Glomerular visceral epithelial cell (primary cell): ENCODE results near the gene CNFN.

ENCODE experiments used
- DNase-seq: peaks from one replicate; pipeline ENCODE4 v3.0.0-alpha.2; 2016; ENCODE audit errors: extremely low spot score

Gene CNFN, protein sequence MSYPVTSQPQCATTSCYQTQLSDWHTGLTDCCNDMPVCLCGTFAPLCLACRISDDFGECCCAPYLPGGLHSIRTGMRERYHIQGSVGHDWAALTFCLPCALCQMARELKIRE

DNA sequence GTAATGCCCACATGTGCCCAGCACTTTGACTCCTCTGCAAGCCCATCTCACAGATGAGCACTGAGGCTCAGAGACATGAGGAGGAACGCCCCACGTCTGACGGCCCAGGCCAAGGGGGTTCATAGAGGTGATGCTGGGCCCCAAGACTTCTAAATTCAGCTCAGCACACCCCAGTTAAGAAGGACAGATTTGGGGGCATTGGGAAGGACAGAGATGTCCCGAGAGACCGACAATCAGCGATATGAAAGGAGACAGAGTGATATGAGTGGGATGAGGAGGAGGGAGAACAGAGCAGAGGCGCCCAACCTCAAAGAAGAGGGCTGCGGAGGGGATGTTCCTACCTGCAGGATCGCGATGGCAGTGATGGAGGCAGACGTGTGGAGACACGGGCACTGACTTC lies at the start of gene CNFN:
Gene CNFN (minus strand): TSS at position 399 of the 400 bp plus-strand sequence. CDS start 1,260 bp downstream, outside the sequence.
- DNase-seq, result no peak

DNA sequence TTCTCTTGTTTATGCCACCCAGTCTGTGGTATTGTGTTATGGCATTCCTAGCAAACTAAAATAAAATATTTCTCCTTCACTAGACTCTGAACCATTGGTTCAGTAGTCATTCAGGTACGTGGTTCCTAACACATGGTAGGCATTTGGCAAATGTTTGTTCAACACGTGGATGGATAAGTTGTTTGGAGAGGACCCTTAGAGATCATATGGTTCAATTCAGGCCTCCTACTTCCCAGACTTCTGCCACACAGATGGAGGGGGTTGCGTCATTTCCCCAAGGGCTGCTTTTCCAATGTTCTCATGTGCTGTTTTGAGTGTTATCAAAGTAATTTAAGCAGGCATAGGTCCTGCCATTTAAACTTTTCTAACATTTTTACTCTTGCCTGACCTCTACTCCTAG lies 45.9 kb upstream of the CNFN start:
- DNase-seq, result no peak

DNA sequence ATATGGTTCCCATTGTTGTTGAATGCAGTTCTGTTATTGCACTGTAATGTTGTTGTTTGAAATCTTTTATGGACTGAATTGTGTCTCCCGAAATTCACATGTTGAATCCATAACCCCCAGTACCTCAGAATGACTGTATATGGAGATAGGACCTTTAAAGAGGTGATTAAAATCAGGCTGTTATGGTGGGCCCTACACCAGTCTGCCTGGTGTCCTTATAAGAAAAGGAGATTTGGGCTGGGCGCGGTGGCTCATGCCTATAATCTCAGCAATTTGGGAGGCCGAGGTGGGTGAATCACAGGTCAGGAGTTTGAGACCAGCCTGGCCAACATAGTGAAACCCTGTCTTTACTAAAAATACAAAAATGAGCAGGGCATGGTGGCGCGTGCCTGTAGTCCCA lies 45.2 kb upstream of the CNFN start:
- no peak for DNase-seq

DNA sequence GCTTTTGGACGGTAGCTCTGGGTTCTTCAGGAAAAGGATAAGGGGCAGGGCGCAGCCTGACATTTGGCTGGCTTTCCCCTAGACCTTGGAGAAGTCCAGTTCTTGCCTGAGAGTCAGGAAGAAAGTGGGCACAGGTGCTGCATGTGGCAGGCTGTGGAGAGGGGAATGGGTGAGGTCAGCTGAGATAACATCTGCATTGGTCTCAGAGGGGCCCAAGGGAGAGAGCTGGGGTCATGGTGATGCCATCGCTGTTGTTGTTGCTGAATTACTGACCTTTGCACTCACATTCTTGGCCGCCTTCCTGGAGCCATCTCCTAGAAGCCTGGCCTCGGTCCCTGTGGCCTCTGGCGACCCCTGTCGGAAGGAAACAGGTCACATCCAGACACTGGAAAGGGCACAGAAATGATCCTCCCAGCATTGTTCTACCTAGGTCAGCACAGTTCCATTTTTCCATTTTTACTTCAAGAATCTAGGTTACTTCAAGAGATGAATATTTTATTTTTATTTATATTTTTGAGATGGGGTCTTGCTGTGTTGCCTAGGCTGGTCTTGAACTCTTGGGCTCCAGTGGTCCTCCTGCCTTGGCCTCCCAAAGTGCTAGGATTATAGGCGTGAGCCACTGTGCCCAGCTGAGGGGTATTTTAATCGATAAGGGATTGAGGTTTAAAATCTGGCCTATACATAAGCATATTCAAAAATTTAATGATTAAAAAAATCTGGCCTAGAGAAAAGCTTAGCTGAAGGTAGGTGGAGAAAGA lies 43.6 kb upstream of the CNFN start:
- peak; percentile 63 for DNase-seq

DNA sequence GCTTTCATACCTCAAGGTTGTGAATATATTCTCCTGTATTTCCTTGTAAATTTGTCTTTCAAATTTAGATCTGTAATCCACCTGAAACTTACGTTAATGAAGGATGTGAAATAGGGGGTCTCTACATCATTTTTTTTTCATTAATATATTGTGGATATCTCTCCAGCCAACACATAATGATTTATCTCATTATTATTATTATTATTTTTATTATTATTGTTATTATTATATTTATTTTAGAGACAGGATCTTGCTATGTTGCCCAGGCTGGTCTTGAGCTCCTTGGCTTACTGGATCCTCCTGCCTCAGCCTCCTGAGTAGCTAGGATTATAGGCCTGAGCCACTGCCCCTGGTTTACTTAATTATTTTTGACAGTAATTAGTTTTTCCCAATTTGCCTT lies 41.4 kb upstream of the CNFN start:
- DNase-seq, result no peak

DNA sequence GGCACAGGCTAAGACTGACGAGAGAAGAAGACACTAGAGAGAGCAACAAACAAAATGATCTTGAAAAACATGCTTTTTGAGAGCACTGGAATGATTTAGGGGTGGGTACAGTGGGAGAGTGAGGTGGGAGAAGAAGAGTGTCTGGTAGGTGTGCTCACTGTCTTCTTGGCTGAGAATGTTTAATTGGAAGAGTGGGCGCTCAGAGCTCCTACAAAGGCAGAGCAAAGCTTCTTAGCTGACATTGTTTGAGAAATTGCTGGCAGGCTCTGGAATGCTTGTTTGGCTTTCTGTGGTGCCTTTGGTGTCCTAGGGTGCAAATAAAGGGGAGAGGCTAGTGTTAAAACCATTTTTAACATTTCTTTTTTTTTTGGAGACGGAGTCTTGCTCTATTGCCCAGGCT lies 38.6 kb upstream of the CNFN start:
- no peak for DNase-seq

DNA sequence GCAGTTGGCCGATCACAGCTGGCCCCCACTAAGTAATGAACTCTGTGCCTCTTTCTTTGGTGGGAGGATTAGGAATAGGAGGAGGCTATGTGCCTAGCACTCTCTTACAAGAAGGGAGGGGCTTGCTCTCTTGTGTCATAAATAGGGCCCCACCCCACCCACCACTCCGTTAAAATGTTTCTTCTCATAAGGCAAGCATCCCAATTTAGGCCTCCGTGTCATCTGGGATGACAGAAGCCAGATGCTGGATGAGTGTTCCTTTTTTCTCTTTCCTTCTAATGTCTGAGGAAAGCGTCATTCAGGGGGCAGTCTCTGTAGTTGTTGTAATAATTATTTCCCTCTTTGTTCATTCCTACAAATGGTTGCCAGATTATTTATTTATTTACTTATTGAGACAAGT lies 37.2 kb upstream of the CNFN start, which contains the start of gene LIPE:
Gene LIPE (minus strand): TSS at position 76 of the 400 bp plus-strand sequence. CDS start 239 bp downstream, outside the sequence.
- no peak for DNase-seq

DNA sequence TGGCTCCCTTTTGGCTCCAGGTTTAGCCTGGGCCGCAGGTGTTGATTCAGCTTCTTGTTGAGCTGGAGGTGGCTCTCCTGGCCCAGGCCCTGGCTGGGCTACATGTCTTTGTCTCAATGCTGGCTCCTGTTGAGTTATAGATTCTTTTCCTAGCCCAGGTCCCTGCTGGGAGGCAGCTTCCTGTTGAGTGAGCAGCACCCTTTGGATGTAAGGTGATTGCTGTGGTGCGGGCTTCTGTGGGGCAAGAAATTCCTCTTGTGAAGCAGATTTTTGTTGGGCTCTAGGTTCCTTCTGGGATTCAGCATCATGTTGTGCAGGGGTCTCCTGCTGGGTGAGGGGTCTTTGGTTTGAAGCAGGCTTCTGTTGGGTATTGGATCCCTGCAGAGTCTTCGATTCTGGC lies 36.5 kb upstream of the CNFN start:
- no peak for DNase-seq

DNA sequence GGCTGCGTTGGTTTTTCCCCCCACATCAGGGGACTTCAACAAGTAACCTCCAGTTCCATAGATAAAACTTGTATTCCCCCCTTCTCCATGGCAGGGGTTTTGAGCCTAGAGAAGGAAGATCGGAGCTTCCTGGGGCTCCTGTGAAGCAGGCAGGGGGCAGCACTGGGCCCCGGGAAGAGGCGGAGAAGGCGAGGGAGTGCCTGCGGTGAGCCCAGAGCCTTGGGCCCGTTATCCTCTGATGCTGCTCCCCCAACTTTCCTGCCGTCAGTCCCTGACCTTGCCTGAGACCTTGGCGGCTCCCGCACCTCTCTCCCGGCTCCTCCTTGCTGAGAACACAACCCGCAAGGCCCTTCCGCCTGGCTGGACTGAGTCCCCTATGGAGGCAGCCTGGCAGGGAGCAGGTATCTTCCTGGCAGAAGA lies 34.6 kb upstream of the CNFN start:
- no peak for DNase-seq

DNA sequence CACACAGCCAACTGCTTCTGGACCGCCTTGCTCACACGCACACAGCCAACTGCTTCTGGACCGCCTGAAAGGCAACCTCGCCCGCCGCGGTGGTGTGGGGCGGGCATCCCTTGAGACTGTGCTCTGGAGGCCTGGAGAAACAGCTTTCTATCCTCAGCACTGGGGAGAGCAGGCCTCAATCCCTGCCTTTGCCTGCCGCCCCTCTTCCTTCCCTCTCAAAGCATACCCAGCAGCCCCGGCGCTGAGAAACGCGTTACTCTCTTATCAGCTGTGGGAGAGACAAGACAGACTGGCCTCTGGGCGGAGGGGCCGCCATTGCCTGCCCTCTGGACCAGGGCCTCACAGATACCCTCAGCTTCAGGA lies 34.2 kb upstream of the CNFN start:
- no peak for DNase-seq

DNA sequence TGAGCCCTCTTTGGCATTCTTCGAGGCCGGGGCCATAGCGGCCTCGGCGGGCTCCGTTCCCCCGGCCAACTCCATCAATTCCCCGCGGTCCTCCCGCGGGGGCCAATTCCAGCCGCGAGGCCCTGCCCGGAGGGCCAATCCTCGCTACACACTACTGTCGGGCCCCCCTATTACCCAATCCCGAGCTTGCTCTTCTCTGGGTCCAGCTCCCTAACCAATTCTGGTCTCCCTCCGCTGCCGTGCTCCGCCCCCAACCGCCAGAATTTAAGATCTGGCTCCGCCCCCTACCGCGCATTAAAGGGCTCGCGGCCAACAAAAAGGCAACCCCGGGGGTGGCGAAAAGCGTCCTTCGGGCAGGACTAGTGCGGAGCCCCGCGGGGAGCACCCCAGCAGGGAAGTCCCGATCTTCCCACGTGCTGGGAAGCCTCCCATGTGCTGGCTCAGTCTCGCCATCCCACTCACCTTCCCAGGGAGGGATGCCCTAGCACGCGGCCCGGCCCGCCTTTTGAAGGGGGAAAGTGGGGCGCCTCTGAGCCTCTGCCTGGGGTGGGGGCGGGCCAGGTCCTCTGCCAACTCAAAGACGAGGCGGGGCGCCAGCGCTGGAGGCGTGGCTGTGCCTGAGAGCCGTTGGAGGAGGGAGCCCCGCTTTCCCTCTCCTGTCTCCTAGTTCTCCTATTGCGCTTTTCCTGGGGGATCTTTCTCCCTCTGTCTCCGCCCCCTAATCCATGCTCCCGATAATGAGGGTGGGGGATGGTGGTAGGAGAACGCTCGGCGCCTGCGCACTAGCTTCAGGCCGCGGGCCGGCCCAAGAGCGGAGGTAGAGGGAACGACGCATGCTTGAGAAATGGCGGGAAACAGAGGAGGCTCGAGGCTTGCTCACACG lies 33.6 kb upstream of the CNFN start:
- peak; percentile 89 for DNase-seq

DNA sequence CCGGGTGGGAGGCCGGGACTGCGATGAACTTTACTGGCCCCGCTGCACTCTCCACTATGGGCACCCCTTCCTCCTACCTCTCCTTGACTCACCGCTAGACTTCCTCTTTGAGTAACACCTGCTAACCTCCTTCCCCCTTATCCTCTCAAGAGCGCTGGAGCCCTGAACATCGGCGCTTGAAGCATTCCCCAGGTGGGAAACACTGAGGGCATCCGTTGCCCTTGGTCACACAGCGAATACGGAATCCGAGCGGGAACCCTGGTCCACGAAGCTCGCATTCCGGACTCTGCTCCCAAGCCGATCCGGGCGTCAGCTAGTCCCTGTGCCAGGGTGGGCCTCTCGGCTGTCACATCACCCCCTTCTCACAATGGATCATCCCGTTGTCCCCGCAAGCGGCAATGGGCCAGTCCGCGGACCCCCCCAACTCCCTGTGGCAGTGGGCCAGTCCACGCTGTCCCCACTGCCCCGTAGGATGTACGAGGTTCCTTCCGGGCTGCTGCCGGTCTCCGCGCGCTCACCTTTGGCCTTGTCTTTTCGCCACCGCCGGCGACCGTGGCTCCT lies 32.9 kb upstream of the CNFN start:
- DNase-seq, result no peak

DNA sequence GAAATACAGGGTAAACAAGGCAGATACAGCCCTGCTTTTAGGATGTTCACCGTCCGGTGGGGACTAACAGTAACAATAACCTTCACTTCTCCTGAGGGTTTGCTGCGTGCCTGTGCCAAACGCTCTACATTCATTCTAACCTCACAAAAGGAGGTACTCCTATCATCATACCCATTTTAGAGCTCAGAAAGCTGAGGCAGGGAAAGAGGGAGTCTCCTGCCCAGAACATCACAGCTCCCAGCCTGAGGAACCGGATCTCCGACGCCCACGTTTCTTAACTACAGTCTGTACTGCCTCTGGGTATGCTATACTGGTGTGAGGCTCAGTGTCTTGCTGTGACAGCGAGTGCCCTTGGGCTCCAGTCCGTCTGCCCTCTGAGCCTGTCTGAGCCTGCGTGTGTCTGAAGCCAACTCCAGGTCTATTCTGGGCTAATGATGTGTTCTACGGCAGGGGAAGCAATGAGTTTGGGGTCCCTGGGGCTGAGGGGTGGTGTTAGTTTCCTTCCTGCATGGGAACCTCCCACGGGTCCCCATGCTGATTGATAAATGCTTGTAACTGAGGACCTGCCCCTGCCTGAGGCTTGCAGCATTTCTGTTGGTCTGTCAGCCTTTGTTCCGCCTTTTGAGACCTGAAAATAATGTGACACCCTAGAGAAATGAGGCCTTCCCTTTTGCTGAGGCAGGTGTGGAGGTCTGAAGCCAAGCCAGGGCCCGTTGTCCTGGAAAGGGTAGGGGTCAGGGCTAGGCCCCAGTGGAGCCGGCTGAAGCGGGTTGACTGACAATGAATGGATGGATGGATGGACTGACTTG lies 32.2 kb upstream of the CNFN start:
- no peak for DNase-seq

DNA sequence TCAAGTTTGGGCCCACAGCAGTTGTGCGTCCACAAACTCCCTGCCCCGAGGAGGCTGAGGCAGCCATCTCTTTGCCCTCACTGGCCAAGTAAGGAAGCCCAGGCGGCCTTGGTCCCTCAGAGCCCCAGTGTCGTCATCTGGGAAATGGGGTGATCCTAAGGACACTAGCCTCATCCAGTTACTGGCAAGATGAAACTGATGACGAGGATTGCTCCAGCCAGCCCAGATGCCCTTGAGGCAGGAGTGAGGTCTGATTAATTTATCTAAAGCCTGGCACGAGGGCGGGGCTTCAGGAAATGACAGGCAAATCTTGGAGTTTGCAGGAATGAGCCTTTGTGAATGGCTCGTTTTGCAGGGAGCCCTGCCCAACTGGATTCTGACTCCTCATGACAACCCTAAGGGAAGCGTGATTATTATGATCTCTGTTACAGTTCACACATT lies 31.5 kb upstream of the CNFN start:
- DNase-seq, result no peak

DNA sequence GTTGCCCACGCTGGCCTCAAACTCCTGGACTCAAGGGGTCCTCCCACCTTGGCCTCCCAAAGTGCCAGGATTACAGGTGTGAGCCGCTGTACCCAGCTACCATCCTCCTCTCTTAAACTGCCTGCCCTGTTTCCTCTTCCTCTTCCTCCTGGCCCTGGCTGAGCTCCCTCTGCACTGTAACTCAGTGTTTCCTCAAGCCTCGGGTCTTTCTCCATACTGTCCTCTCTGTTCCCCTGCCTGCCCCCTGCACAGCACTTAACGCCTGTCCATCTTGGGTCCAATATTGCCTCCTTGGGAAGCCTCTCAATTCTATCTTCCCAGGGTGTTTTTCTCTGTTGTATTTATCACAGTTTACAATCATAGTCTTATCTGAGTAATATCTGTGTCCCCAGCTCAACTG lies 31.0 kb upstream of the CNFN start:
- no peak for DNase-seq

DNA sequence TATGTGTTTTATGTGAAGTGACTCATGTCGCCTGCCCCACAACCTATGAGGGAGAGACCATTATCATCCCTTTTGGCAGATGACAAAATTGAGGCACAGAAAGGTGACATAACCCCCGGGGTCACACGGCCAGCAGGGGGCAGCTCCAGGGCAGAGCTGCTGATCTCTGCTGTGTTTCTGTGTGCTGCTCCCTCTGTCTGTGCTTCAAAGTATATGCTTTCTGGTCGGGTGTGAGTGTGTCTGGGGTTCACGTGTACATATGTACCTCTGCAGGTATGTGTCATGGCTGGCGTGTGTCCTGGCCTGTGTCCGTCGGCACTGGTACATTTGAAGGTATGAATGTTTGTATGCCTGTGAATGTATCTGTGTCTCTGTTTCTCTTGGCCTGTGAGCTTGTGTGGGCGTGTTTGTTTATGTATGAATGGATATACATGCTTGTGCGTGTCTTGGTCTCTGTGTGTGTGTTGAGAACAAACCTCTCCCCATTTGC lies 30.0 kb upstream of the CNFN start:
- DNase-seq, result peak; percentile 44

DNA sequence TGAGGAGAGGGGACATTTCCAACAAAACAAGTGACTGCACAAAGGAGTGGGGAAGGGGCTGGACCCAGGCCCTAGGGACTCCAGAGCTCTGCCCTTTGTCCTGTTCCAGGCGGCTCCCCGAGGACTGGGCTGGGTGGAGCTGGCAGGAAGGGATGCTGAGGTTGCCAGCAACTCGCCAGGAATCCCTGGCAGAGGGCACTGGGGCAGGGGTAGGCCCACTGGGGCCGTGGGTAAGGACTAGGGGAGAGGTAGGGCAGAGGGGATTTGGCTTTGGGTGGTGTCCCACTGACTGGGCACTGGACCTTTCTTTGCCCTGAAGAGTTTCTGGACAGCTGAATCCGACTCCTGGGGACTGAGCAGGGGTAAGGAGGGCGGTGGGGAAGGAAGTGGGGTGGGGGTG lies 29.2 kb upstream of the CNFN start:
- DNase-seq, result no peak

DNA sequence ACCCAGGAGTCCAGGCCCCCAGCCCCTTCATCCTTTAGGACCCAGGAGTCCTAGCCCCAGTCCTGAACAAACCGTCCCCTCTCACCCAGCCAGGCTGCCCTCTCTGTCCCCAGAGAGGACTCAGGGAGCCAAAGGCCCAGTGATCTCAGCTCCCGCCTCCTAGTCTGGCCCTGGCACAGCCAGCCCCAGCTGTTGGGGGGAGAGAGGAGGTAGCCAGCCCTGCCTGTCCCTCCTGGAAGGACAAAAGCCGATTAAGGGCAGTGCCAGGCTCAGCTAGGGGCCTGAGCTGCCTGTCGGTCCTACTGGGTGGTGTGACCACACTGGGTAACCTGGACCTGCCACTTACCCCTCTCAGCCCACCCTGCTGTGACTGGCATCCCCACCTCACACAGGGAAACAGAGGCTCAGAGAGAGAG lies 22.6 kb upstream of the CNFN start:
- DNase-seq, result no peak

DNA sequence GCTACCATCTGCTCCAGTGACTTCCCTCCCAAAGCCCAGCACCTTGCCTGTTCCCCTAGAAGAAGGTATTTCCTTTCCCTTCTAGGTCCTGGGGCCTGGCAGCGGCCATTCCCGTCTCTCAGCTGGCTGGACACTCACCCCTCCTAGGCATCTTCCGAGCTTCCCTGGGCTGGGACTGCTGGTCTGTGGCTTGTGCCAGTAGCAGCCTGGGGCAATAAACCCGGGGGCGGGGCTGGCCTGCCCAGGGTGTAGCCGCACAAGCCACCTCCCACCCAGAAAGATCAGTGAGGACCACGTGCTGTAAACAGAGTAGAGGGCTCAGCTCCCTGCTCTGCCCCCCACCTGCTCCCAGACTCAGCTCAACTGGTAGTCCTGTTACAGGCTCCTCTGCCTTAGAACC lies 22.1 kb upstream of the CNFN start:
- DNase-seq, result no peak

DNA sequence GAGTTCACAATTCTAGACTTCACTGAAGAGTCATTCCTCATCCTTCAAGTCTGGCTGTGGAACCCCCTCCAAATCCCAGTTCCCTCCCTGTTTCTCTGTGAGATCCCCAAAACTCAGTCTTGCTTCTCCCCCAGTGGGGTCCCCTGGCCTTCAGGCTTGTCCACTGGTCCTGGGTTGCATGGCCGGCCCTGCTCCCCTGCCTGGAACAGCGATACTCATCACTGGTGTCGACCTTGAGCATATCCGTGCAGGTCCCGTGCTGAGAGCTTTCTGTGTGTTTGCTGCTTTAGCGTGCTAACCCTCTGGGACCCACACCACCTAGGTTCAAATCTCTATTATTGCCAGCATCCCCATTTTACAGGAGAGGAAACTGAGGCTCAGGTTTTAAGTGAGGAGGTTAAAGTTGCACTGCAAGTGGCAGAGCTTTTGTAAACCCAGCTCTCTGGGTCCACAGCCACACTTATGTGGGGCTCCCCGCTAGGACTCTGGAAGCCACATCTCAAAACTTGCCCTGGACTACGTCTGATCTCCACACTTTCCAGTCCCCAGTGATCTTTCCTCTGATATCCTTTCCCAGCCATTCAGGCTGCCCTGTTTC lies 21.6 kb upstream of the CNFN start:
- DNase-seq, result no peak

DNA sequence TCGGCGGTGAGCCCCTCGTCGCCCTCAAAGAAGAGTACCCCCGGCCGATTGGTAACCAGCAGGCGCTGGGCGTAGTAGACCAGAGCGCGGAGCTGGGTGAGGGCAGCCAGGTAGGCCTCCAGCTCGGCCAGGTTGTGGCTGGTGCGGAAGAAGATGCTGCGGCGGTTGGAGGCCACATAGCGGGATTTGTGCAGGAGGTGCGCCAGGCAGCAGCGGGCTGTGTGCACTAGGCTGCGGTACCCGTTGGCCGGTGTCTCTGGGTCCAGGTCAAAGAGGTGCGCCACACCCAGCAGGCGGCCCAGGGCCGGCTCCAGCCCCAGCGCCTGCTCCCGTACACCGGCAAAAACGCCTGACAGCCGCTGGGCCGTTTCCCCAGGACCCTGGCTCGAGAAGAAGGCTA lies 20.3 kb upstream of the CNFN start:
- DNase-seq, result no peak
